Astrocyte of the hippocampus (primary cell): ENCODE measurements around the gene PCBP1.
"Not testable (repeated sequence)": the region's sequence is repeated elsewhere in the genome, so short reads cannot be mapped to it uniquely, and the experiment has no call there.

Source experiments
- DNase-seq: peaks from one replicate; pipeline ENCODE4 v3.0.0; 2011; ENCODE audit warnings: low read depth, low spot score

PCBP1 gene

GRCh38 chr2:70086838-70087701 is at the start of gene PCBP1:
TSS of gene PCBP1 (plus strand) at chr2:70087477. CDS start at chr2:70087744, 267 bp downstream.
- peak; percentile 97 for DNase-seq

DNA sequence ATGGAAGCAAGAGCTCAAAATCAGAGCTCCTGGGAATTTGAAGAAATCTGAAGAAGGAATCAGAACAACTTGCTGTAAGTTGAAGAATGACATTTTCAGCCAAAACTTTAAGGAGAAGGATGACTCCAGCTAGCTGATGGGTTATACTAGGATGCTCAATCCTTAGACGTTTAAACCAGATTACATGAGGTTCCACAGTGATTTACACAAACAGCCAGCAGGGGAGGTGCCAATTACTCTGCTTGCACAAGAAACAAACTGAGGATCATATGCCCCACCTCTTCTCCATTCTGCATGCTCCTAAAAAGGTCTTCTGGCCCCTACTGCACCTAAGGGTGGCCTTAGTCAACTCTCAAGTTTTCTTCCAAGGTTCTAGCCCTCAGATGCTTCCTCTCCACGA is 47.9 kb upstream of the PCBP1 start:
- DNase-seq = no peak

GRCh38 chr2:70041663-70042062 is 45.6 kb upstream of the PCBP1 start:
- no peak for DNase-seq

DNA sequence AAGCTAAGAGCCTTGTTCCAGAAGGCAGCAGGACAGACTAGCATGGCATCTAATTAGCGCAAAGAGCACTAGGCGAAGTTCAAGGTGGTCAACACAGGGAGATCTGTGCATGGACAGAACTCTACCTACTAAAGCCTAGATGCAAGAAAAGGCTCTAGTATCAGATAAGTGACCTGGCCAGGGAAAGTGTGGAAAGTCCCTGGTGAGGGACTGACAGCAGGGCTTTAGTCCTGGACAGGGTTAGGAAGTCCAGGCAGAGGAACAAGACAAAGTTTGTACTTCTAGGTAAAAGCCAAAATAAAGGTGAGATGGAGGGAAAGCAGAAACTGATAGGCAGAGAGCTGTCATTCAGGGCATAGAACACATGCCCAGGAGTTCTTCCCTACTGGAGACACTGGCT is 45.0 kb upstream of the PCBP1 start:
- DNase-seq = no peak

GRCh38 chr2:70043252-70043875 is 43.9 kb upstream of the PCBP1 start:
- no peak for DNase-seq

GRCh38 chr2:70044290-70045040 is 42.8 kb upstream of the PCBP1 start:
- no peak for DNase-seq

- no peak for DNase-seq
Observed at GRCh38 chr2:70045405-70045804, 41.9 kb upstream of the PCBP1 start.

GRCh38 chr2:70045932-70046331 is 41.3 kb upstream of the PCBP1 start:
- no peak for DNase-seq

DNA sequence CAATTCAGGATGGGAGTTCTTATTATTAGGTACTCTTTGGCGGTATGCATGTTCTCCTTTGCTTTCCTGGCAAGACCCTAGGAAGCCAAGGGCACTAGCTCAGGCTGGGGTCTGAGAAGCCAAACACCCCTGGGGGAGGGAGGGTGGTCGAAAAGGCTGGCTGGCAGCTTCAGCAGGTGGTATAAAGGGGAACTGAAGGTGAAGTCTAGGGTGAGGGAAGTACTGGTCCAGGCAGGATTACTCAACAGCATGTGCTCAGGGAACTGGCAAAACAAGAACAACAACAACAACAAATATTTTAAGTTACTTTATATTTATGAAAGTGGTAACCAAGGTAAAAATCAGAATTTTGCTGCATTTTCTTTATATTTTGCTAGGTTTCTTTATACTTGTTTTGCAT is 40.7 kb upstream of the PCBP1 start:
- DNase-seq = no peak

- no peak for DNase-seq
Observed at GRCh38 chr2:70047451-70047850, 39.8 kb upstream of the PCBP1 start.

- DNase-seq = no peak
Observed at GRCh38 chr2:70049255-70049654, 38.0 kb upstream of the PCBP1 start.

- DNase-seq = no peak
Observed at GRCh38 chr2:70050631-70051425, 36.4 kb upstream of the PCBP1 start.

GRCh38 chr2:70055259-70055658 is 32.0 kb upstream of the PCBP1 start:
- DNase-seq = not testable (repeated sequence)

DNA sequence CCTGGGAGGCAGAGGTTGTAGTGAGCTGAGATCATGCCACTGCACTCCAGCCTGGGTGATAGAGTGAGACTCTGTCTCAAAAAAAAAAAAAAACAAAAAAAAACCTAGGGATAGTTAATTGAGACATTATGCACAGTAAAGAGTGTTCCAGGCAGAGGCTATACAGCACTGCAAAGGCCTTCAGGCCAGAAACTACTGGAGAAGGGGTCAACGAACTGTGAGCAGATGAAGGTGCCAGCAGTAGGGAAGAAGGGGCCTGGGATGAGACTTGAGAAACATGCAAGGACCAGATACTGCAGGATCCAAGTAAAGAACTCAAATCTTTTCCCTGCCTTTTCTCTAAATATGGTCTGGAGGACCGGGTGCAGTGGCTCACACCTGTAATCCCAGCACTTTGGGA is 26.0 kb upstream of the PCBP1 start:
- DNase-seq = no peak

- no peak for DNase-seq
Observed at GRCh38 chr2:70062270-70062669, 25.0 kb upstream of the PCBP1 start.

DNA sequence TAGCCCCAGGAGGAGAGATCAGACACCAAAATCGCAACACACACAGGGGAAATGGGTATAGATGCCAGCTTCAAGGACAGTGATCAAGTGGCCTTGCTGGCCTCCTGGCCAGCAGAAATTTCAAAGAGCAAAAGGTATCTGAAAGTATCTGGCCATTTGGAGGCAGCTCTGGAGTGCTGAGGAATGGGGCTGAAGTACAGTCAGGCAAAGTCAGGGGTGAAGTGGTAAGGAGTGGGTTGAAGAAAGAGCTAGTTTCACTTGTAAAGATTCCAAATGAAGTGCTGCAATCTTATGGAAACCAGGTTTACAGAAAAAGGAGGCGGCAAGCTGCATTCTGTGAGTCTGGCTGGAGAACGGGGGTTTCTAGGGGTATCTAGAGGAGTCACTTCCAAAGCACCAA is 19.2 kb upstream of the PCBP1 start:
- no peak for DNase-seq

DNA sequence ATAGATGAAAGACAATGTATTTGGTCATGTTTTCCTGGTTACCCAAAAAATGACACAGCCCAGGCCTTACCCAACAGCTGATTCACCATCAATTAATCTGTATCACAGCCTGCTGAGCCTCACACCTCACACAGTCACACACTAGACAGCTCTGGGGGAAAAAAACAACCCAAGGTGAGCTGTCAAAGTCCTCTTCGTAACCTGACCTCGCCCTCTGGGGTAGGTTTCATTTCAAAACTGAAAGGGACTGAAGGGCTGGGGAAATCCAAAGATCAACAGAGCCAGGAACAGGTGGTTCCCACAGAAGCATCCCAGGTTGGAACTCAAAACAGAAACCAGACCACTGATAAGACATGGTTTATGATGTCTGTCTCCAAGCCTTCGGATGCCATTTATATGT is 18.2 kb upstream of the PCBP1 start:
- peak; percentile 20 for DNase-seq

DNA sequence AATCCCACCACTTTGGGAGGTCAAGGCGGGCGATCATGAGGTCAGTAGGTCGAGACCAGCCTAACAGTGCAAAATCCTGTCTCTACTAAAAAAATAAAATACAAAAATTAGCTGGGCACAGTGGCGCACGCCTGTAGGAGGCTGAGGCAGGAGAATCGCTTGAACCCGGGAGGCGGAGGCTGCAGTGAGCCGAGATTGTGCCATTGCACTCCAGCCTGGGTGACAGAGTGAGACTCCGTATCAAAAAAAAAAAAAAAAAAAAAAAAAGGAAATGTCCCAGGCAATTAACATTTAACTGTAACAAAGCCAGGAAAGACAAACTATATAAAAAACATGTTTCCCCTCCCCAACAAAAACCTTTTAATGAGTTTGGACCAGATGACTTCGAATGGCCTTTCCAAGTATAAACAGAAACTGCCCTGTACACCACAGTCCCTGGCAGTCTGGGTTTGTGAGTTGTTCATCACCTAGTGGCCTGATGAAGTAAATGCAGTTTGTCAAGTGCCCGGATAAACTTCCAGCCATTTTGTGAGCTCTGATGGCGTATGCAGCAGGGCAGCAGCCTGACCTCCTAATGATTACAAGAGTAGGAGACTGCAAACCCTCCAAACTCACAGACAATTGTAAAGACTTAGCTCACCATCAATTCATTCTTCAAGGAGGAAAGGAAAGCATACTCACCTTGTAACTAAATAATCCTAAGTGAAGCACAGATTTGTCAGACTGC is 16.6 kb upstream of the PCBP1 start:
- DNase-seq = peak; percentile 90

- DNase-seq = peak; percentile 58
Observed at GRCh38 chr2:70073493-70073892, 13.8 kb upstream of the PCBP1 start.

- no peak for DNase-seq
Observed at GRCh38 chr2:70078384-70078783, 8.9 kb upstream of the PCBP1 start.

- DNase-seq = no peak
Observed at GRCh38 chr2:70080610-70081200, 6.6 kb upstream of the PCBP1 start.
